ENCODE measurements around the gene STK10.

DNA sequence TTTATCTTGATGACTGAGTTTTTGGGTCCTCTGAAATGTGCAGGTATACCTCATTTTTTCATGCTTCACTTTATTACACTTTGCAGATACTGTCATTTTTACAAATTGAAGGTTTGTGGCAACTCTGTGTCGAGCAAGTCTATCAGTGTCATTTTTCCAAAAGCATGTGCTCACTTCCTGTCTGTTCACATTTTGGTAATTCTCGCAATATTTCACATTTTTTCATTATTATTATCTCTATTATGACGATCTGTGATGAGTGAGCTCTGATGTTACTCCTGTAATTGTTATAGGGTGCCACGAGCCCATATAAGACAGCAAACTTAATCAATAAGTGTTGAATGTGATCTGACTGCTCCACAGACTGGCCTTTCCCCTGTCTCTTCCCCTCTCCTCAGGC lies 108.1 kb downstream of the STK10 start:
- TF ChIP-seq, protein P1, sequence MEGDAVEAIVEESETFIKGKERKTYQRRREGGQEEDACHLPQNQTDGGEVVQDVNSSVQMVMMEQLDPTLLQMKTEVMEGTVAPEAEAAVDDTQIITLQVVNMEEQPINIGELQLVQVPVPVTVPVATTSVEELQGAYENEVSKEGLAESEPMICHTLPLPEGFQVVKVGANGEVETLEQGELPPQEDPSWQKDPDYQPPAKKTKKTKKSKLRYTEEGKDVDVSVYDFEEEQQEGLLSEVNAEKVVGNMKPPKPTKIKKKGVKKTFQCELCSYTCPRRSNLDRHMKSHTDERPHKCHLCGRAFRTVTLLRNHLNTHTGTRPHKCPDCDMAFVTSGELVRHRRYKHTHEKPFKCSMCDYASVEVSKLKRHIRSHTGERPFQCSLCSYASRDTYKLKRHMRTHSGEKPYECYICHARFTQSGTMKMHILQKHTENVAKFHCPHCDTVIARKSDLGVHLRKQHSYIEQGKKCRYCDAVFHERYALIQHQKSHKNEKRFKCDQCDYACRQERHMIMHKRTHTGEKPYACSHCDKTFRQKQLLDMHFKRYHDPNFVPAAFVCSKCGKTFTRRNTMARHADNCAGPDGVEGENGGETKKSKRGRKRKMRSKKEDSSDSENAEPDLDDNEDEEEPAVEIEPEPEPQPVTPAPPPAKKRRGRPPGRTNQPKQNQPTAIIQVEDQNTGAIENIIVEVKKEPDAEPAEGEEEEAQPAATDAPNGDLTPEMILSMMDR (IDR thresholded peaks at IDR 0.05; ENCODE audit: low read depth, low read length, poor library complexity, severe bottlenecking) = no peak
- TF ChIP-seq EZH2phosphoT487 (IDR thresholded peaks at IDR 0.05; ENCODE audit: borderline replicate concordance, low read length) = no peak

Data from DOHH2 (cell line).